WTC11 (cell line): ENCODE measurements around the gene CBFB. TPM values are rescaled to one million over a fixed set of nuclear protein-coding genes. Genes with fewer than 3 reads are reported as not detected.

Source experiments
- ATAC-seq: fragments of 200-7000 bp; cut with Tn5 transposase; 2 replicates; pipeline ENCODE4 v1.10.0; 2021; ENCODE audit warnings: mild to moderate bottlenecking, moderate library complexity
- CTCF ChIA-PET: fragments of 300-600 bp; sonication (Branson Sonifier 250); formaldehyde crosslinking; loops from one replicate; lab custom pipeline; 2021; ENCODE audit warnings: antibody characterized with exemption; lab: Charles Lee
- POLR2A ChIA-PET: fragments of 350-600 bp; sonication (Branson Sonifier 250); formaldehyde crosslinking; loops from one replicate; lab custom pipeline; 2021; ENCODE audit warnings: antibody characterized with exemption; lab: Charles Lee
- DNase-seq: peaks from one replicate; pipeline ENCODE4 v3.0.0; 2021; ENCODE audit warnings: low spot score
- H3K27ac Mint-ChIP-seq: 2 replicates; pipeline ENCODE4 v1.8.0; 2021; ENCODE audit warnings: mixed read lengths
- H3K27me3 Mint-ChIP-seq: 2 replicates; pipeline ENCODE4 v1.8.0; 2021; ENCODE audit warnings: low read depth, mild to moderate bottlenecking, moderate library complexity, mixed read lengths
- H3K36me3 Mint-ChIP-seq: 2 replicates; pipeline ENCODE4 v1.8.0; 2021; ENCODE audit warnings: mixed read lengths
- H3K4me1 Mint-ChIP-seq: 2 replicates; pipeline ENCODE4 v1.8.0; 2022; ENCODE audit warnings: mixed read lengths
- H3K4me3 Mint-ChIP-seq: 2 replicates; pipeline ENCODE4 v1.8.0; 2021; ENCODE audit warnings: mild to moderate bottlenecking, moderate library complexity, mixed read lengths
- H3K9me3 Mint-ChIP-seq: 2 replicates; pipeline ENCODE4 v1.8.0; 2021; ENCODE audit warnings: mixed read lengths
- ELF4 ChIP-seq: sonication (generic); formaldehyde crosslinking; IDR thresholded peaks from 2 replicates; pipeline ENCODE4 v1.8.1; 2022; ENCODE audit warnings: low read depth, mild to moderate bottlenecking, moderate library complexity, missing genetic modification reagents
- ESRRA ChIP-seq: sonication (generic); formaldehyde crosslinking; IDR thresholded peaks from 2 replicates; pipeline ENCODE4 v1.8.1; 2022; ENCODE audit warnings: mild to moderate bottlenecking, missing genetic modification reagents, borderline replicate concordance
- ETV6 ChIP-seq: sonication (generic); formaldehyde crosslinking; IDR thresholded peaks from 2 replicates; pipeline ENCODE4 v1.8.1; 2022; ENCODE audit warnings: mild to moderate bottlenecking, missing genetic modification reagents
- GRHL2 ChIP-seq: fragments of 250-450 bp; sonication (Bioruptor Pico); IDR thresholded peaks from 2 replicates; pipeline ENCODE4 v1.8.0; 2022; ENCODE audit warnings: mild to moderate bottlenecking, moderate library complexity; ENCODE audit not compliant: insufficient replicate concordance, severe bottlenecking
- JUN ChIP-seq: sonication (generic); formaldehyde crosslinking; IDR thresholded peaks from 2 replicates; pipeline ENCODE4 v1.8.0; 2023; ENCODE audit warnings: mild to moderate bottlenecking, missing genetic modification reagents
- KAT7 ChIP-seq: sonication (generic); formaldehyde crosslinking; IDR thresholded peaks from 2 replicates; pipeline ENCODE4 v1.8.1; 2023; ENCODE audit warnings: missing genetic modification reagents, mild to moderate bottlenecking, borderline replicate concordance
- NFATC4 ChIP-seq: fragments of 250-450 bp; sonication (Bioruptor Pico); IDR thresholded peaks from 2 replicates; pipeline ENCODE4 v1.9.0; 2021; ENCODE audit warnings: mild to moderate bottlenecking
- NR2C2 ChIP-seq: sonication (generic); formaldehyde crosslinking; IDR thresholded peaks from 2 replicates; pipeline ENCODE4 v1.8.0; 2022; ENCODE audit warnings: mild to moderate bottlenecking, missing genetic modification reagents
- OVOL2 ChIP-seq: fragments of 250-450 bp; sonication (Bioruptor Pico); IDR thresholded peaks from 2 replicates; pipeline ENCODE4 v1.9.0; 2021; ENCODE audit warnings: mild to moderate bottlenecking, borderline replicate concordance
- SMAD3 ChIP-seq: sonication (generic); formaldehyde crosslinking; IDR thresholded peaks from 2 replicates; pipeline ENCODE4 v1.8.0; 2022; ENCODE audit warnings: missing genetic modification reagents, mild to moderate bottlenecking, borderline replicate concordance
- SMAD4 ChIP-seq: sonication (generic); formaldehyde crosslinking; IDR thresholded peaks from 2 replicates; pipeline ENCODE4 v1.8.0; 2022; ENCODE audit warnings: mild to moderate bottlenecking, missing genetic modification reagents
- TP53 ChIP-seq: sonication (generic); formaldehyde crosslinking; IDR thresholded peaks from 2 replicates; pipeline ENCODE4 v1.8.1; 2023; ENCODE audit warnings: mild to moderate bottlenecking, missing genetic modification reagents
- ZNF138 ChIP-seq: sonication (generic); formaldehyde crosslinking; conservative IDR thresholded peaks from 2 replicates; pipeline ENCODE4 v1.8.1; 2022; ENCODE audit warnings: mild to moderate bottlenecking, moderate library complexity, missing genetic modification reagents
- ZNF317 ChIP-seq: sonication (generic); formaldehyde crosslinking; IDR thresholded peaks from 2 replicates; pipeline ENCODE4 v1.8.1; 2023; ENCODE audit warnings: low read depth, mild to moderate bottlenecking, moderate library complexity, missing genetic modification reagents, borderline replicate concordance
- ZNF396 ChIP-seq: fragments of 250-450 bp; sonication (Bioruptor Pico); IDR thresholded peaks from 2 replicates; pipeline ENCODE4 v1.8.0; 2021; ENCODE audit warnings: mild to moderate bottlenecking, moderate library complexity, borderline replicate concordance
- total RNA-seq: library from RNA; stranded (reverse); gene quantifications from 3 replicates; pipeline ENCODE4 v1.2.3, GENCODE V29; 2021
- TF ChIP-seq, protein P1 (sequence below): sonication (generic); formaldehyde crosslinking; IDR thresholded peaks from 2 replicates; pipeline ENCODE4 v1.8.0; 2023; ENCODE audit warnings: missing genetic modification reagents, mild to moderate bottlenecking, borderline replicate concordance
- TF ChIP-seq, protein P2 (sequence below): sonication (generic); formaldehyde crosslinking; IDR thresholded peaks from 2 replicates; pipeline ENCODE4 v1.8.0; 2022; ENCODE audit warnings: mild to moderate bottlenecking, missing genetic modification reagents
- TF ChIP-seq, protein P3 (sequence below): fragments of 250-450 bp; sonication (Bioruptor Pico); IDR thresholded peaks from 2 replicates; pipeline ENCODE4 v2.1.2; 2022; ENCODE audit warnings: mild to moderate bottlenecking, moderate library complexity
- TF ChIP-seq, protein P4 (sequence below): sonication (generic); formaldehyde crosslinking; IDR thresholded peaks from 2 replicates; pipeline ENCODE4 v1.8.0; 2022; ENCODE audit warnings: missing genetic modification reagents
- TF ChIP-seq, protein P5 (sequence below): fragments of 250-450 bp; sonication (Bioruptor Pico); IDR thresholded peaks from 2 replicates; pipeline ENCODE4 v1.9.0; 2021; ENCODE audit warnings: moderate library complexity, mild to moderate bottlenecking, inconsistent platforms, borderline replicate concordance

The CBFB gene
- total RNA-seq, 1 experiment from 2014 or later, result 36.9 TPM

DNA sequence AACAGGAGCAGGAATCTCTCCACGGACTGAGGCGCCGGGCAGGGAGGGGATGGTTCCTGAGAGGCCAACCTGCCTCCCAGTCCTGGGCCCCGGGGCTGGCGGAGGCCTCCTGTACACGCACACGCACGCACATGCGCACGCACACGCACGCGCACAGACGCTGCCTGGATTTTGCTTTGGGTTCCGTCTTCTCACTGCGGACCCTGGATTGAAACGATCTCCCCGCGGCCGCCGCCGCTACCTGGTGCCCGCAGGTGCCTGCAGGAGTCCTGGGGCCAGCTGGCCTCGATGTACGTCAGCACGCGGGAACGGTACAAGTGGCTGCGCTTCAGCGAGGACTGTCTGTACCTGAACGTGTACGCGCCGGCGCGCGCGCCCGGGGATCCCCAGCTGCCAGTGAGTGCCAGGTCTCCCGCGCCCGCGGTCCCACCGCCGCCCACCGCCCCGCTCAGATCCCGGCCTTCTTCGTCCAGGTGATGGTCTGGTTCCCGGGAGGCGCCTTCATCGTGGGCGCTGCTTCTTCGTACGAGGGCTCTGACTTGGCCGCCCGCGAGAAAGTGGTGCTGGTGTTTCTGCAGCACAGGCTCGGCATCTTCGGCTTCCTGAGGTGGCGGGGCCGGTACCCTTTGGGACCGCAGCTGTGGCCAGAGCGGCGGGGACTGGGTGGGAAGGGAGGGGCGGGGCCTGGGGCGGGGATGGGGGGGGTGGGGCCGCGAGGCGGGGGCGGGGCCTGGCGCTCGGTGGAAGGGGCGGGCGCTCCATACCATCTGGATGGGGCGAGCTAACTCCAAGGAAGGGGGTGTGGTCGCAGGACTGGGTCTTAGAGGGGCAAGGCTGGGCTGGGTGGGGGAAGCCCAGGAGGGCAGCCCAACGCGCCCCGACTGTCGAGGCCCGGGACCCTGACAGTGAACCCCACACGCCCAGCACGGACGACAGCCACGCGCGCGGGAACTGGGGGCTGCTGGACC is 28.3 kb upstream of the CBFB start (continued):
- 0 out of 2 replicates have a peak, but pooled peaks have one; percentile 42 for TF ChIP-seq KAT7 (CRISPR knock-in tag)
- no peak for TF ChIP-seq JUN (CRISPR knock-in tag)
- TF ChIP-seq ESRRA, result 0 out of 2 replicates have a peak, but pooled peaks have one; percentile 34
- TF ChIP-seq GRHL2 (CRISPR knock-in tag), result no peak
- 0 out of 2 replicates have a peak, but pooled peaks have one; percentile 17 for TF ChIP-seq ZNF317
- peak; percentile 53; the same call in 1 of the 2 replicates for TF ChIP-seq ETV6 (CRISPR knock-in tag)
- TF ChIP-seq, protein P1, sequence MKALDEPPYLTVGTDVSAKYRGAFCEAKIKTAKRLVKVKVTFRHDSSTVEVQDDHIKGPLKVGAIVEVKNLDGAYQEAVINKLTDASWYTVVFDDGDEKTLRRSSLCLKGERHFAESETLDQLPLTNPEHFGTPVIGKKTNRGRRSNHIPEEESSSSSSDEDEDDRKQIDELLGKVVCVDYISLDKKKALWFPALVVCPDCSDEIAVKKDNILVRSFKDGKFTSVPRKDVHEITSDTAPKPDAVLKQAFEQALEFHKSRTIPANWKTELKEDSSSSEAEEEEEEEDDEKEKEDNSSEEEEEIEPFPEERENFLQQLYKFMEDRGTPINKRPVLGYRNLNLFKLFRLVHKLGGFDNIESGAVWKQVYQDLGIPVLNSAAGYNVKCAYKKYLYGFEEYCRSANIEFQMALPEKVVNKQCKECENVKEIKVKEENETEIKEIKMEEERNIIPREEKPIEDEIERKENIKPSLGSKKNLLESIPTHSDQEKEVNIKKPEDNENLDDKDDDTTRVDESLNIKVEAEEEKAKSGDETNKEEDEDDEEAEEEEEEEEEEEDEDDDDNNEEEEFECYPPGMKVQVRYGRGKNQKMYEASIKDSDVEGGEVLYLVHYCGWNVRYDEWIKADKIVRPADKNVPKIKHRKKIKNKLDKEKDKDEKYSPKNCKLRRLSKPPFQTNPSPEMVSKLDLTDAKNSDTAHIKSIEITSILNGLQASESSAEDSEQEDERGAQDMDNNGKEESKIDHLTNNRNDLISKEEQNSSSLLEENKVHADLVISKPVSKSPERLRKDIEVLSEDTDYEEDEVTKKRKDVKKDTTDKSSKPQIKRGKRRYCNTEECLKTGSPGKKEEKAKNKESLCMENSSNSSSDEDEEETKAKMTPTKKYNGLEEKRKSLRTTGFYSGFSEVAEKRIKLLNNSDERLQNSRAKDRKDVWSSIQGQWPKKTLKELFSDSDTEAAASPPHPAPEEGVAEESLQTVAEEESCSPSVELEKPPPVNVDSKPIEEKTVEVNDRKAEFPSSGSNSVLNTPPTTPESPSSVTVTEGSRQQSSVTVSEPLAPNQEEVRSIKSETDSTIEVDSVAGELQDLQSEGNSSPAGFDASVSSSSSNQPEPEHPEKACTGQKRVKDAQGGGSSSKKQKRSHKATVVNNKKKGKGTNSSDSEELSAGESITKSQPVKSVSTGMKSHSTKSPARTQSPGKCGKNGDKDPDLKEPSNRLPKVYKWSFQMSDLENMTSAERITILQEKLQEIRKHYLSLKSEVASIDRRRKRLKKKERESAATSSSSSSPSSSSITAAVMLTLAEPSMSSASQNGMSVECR (CRISPR knock-in tag), result 0 out of 2 replicates have a peak, but pooled peaks have one; percentile 60
- TF ChIP-seq, protein P2, sequence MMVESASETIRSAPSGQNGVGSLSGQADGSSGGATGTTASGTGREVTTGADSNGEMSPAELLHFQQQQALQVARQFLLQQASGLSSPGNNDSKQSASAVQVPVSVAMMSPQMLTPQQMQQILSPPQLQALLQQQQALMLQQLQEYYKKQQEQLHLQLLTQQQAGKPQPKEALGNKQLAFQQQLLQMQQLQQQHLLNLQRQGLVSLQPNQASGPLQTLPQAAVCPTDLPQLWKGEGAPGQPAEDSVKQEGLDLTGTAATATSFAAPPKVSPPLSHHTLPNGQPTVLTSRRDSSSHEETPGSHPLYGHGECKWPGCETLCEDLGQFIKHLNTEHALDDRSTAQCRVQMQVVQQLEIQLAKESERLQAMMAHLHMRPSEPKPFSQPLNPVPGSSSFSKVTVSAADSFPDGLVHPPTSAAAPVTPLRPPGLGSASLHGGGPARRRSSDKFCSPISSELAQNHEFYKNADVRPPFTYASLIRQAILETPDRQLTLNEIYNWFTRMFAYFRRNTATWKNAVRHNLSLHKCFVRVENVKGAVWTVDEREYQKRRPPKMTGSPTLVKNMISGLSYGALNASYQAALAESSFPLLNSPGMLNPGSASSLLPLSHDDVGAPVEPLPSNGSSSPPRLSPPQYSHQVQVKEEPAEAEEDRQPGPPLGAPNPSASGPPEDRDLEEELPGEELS (CRISPR knock-in tag), result 0 out of 2 replicates have a peak, but pooled peaks have one; percentile 39

DNA sequence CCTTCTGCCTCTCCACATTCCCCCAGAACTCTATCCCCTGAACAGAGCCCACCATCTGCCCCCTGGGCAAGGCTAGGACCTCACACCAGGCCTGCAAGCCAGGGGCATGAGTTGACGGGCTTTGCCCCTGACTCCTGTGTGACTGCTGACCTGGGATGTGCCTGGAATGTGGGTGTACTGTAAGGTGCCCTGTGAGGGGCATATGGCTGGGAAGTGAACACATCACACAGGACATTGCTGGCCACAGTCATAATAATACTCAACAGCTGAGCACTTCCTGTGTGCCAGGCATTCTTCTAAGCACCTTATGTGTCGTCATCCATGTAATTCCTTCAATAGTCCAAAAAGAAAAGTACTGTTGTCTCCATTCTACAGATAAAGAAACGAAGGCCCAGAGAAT is 27.2 kb upstream of the CBFB start:
- no peaks in the 10 kb centered on the region for H3K36me3 Mint-ChIP-seq
- ChIA-PET POLR2A (no interaction called here), CTCF (interaction anchor here (1.0 kb wide), 1 partner anchor 16 kb away, joined by 3 read pairs; no protein-coding TSS in a partner anchor)
- no peaks in the 10 kb centered on the region for H3K9me3 Mint-ChIP-seq
- DNase-seq (no peak), ATAC-seq (no peak)
- H3K27ac Mint-ChIP-seq, result no peak overlapping the region
- TF ChIP-seq JUN (CRISPR knock-in tag) (no peak), ZNF138 (no peak), KAT7 (CRISPR knock-in tag) (no peak), SMAD3 (CRISPR knock-in tag) (no peak), NR2C2 (CRISPR knock-in tag) (no peak), ZNF396 (CRISPR knock-in tag) (no peak), OVOL2 (CRISPR knock-in tag) (no peak), SMAD4 (CRISPR knock-in tag) (no peak), ELF4 (CRISPR knock-in tag) (no peak), TP53 (CRISPR knock-in tag) (no peak), NFATC4 (CRISPR knock-in tag) (no peak)
- TF ChIP-seq, protein P3, sequence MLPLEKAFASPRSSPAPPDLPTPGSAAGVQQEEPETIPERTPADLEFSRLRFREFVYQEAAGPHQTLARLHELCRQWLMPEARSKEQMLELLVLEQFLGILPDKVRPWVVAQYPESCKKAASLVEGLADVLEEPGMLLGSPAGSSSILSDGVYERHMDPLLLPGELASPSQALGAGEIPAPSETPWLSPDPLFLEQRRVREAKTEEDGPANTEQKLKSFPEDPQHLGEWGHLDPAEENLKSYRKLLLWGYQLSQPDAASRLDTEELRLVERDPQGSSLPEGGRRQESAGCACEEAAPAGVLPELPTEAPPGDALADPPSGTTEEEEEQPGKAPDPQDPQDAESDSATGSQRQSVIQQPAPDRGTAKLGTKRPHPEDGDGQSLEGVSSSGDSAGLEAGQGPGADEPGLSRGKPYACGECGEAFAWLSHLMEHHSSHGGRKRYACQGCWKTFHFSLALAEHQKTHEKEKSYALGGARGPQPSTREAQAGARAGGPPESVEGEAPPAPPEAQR (CRISPR knock-in tag), result no peak
- TF ChIP-seq, protein P4, sequence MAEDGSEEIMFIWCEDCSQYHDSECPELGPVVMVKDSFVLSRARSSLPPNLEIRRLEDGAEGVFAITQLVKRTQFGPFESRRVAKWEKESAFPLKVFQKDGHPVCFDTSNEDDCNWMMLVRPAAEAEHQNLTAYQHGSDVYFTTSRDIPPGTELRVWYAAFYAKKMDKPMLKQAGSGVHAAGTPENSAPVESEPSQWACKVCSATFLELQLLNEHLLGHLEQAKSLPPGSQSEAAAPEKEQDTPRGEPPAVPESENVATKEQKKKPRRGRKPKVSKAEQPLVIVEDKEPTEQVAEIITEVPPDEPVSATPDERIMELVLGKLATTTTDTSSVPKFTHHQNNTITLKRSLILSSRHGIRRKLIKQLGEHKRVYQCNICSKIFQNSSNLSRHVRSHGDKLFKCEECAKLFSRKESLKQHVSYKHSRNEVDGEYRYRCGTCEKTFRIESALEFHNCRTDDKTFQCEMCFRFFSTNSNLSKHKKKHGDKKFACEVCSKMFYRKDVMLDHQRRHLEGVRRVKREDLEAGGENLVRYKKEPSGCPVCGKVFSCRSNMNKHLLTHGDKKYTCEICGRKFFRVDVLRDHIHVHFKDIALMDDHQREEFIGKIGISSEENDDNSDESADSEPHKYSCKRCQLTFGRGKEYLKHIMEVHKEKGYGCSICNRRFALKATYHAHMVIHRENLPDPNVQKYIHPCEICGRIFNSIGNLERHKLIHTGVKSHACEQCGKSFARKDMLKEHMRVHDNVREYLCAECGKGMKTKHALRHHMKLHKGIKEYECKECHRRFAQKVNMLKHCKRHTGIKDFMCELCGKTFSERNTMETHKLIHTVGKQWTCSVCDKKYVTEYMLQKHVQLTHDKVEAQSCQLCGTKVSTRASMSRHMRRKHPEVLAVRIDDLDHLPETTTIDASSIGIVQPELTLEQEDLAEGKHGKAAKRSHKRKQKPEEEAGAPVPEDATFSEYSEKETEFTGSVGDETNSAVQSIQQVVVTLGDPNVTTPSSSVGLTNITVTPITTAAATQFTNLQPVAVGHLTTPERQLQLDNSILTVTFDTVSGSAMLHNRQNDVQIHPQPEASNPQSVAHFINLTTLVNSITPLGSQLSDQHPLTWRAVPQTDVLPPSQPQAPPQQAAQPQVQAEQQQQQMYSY (CRISPR knock-in tag), result no peak
- TF ChIP-seq, protein P5, sequence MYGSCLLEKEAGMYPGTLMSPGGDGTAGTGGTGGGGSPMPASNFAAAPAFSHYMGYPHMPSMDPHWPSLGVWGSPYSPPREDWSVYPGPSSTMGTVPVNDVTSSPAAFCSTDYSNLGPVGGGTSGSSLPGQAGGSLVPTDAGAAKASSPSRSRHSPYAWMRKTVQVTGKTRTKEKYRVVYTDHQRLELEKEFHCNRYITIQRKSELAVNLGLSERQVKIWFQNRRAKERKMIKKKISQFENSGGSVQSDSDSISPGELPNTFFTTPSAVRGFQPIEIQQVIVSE (CRISPR knock-in tag), result no peak
- peaks cover 4% of the 10 kb centered on the region for H3K4me1 Mint-ChIP-seq
- H3K4me3 Mint-ChIP-seq, result peak overlapping the region; percentile 50
- peaks cover 81% of the 10 kb centered on the region for H3K27me3 Mint-ChIP-seq
